ENCODE data around the gene GATA2.

The GATA2 gene

GRCh38 chr3:128429751-128430150 is 63.2 kb downstream of the GATA2 start:
- TF ChIP-seq SPI1 (IDR thresholded peaks at IDR 0.05; ENCODE audit: borderline replicate concordance, low read depth) (no peak), REST (IDR thresholded peaks at IDR 0.05; ENCODE audit: insufficient replicate concordance, low read depth) (no peak), POLR2AphosphoS5 (IDR thresholded peaks at IDR 0.05; ENCODE audit: low read depth) (no peak), GABPA (IDR thresholded peaks at IDR 0.05; ENCODE audit: low read depth) (no peak), CTCF (IDR thresholded peaks at IDR 0.05; ENCODE audit: insufficient read depth, low read length) (no peak)
- Histone ChIP-seq H3K27me3 (ENCODE audit: insufficient read depth, poor library complexity, severe bottlenecking) (peaks cover 10% of the 10 kb centered on the region), H3K4me3 (replicated peaks; ENCODE audit: insufficient read depth, low read length) (no peak overlapping the region), H3K27ac (replicated peaks) (no peak overlapping the region)
- no peak for DNase-seq (ENCODE audit: low read depth in 1 of 2, low spot score in 1 of 2)
